Stimulated activated CD8-positive, alpha-beta memory T cell treated with anti-CD3 and anti-CD28 coated beads, Interleukin-2, amount 100 ng/mL, for 48 hours (primary cell): ENCODE results near the gene ARHGAP6.
"Not testable (repeated sequence)": the region's sequence is repeated elsewhere in the genome, so short reads cannot be mapped to it uniquely, and the experiment has no call there.

Experiments
- DNase-seq, 2 donors: peaks; one replicate each; pipeline ENCODE4 v3.0.0-alpha.2; 2020; ENCODE audit warnings: low read depth in 2 of 2

The ARHGAP6 gene

GRCh38 chrX:11254417-11255109 is 411.2 kb downstream of the ARHGAP6 start:
- DNase-seq = no peak

GRCh38 chrX:11244636-11245035 is 421.1 kb downstream of the ARHGAP6 start:
- no peak for DNase-seq

DNA sequence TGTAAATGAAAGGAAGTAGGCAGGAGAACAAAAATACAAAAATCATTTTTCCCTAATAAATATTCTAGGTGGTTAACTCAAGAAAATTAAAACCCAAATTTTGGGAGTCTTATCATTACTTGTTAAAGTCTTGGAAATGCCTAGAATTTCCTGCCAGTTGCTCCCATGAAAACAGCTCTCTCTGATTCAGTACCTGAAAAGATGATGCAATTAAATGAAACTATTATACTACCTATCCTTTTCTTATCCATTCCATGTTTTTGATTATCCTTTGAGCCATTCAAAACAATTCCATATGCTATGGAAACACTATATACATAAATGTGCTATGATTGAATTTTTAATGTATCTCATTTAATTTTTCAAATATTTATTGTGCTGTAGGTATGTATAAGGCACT is 423.0 kb downstream of the ARHGAP6 start:
- DNase-seq = no peak

DNA sequence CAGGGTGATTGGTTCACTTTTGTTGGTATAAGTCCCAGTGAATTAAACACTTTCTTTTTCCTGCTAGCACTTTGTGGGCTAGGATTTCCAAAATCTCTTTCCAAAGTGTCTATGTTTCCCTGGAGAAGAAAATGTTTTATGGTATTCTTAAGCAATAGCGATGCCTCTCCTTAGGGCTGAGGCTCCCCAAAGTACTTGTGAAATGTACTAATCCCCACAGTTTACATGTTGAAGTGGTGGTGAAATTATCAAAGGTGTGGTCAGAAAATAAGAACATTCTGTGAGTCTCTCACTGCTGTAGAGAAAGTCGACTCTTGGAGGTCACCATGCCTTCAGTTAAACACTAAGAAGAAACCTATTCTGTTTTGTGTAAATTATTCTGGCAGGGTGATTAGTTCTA is 424.0 kb downstream of the ARHGAP6 start:
- DNase-seq = no peak

DNA sequence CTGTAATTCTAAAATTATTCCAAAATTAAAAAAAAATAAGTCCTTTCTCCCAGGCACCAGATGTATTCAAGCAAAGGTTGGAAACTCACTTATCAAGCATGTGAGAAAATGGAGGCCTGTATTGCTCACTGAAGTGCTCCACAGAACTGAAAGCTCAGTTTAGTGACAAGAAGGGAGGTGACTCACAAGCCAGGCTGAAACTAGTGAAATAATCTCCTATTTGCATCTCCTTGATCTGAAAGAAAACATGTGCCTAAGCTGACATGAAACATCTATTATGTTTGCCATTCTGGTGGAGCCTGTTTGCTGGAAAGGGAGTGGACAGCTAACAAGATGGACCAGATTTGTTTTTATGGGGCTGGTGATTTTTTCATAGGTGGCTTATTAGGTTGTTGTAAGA is 426.5 kb downstream of the ARHGAP6 start:
- no peak for DNase-seq

GRCh38 chrX:11235377-11235776 is 430.3 kb downstream of the ARHGAP6 start:
- DNase-seq = not testable (repeated sequence)

GRCh38 chrX:11215191-11215921 is 450.4 kb downstream of the ARHGAP6 start:
- no peak for DNase-seq

- no peak for DNase-seq
These were observed 451.2 kb downstream of the ARHGAP6 start for GRCh38 chrX:11214346-11215190.

DNA sequence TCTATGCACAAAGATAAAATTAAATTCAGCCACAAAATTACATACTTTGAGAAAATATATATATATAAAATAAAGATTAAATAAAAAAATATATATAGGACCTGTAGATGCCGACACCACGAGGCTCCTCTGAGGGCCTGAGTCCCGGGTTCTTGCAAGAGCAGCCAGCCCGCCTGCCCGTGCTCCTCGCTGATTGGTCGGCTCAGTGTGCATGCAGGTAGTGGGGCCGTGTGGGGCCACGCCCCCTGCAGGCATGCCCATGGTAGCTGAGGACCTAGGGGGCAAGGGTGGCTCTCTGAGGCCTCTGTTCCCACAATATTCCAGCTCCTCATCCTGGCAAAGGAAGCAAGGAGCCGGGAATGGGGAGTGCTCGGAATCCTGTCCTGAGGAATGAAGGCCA is 453.0 kb downstream of the ARHGAP6 start:
- no peak for DNase-seq

GRCh38 chrX:11210415-11210801 is 455.3 kb downstream of the ARHGAP6 start:
- DNase-seq = no peak

GRCh38 chrX:11209798-11210414 is 455.8 kb downstream of the ARHGAP6 start:
- DNase-seq = no peak

- DNase-seq = no peak
These were observed 459.0 kb downstream of the ARHGAP6 start for GRCh38 chrX:11206716-11207115.

- no peak for DNase-seq
These were observed 459.9 kb downstream of the ARHGAP6 start for GRCh38 chrX:11205796-11206195.

GRCh38 chrX:11197671-11198070 is 468.0 kb downstream of the ARHGAP6 start:
- no peak for DNase-seq

DNA sequence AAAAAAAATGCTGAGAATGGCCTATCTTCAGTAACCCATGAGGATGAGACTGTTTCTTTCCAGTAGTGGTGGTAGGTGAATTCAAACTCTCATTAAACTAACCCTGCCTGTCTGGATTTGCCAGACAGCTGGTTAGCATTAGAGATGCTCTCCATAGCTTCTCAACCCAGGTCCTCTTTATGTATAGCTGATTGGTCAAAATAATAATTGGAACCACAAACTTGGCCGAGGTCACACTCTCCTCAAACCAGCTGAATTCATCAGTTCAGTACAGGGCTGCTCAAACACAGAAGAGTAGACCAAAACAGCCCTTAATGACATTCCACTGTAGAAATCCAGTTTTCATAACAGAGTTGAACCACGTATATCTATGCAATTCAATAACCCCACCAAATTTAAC is 469.2 kb downstream of the ARHGAP6 start:
- DNase-seq = no peak

DNA sequence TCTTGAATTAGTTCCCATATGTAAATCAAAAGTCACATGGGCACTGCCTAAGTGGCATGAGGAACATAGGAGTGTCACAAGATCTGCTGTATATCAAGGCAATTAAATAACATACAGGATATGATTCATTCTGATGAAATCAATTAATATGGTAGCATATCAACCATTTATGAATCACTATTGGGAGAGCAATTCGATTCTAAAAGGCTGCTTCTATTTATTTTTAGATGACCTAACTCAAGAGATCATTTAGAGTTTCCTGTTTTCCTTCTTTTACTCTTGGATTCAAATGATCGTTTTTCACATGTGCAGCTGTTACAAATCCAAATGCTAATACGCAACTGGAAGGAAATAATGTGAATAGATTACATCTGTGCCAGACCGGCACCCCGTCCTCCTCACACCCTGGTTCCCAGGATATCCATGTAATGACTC is 472.7 kb downstream of the ARHGAP6 start:
- DNase-seq = no peak

DNA sequence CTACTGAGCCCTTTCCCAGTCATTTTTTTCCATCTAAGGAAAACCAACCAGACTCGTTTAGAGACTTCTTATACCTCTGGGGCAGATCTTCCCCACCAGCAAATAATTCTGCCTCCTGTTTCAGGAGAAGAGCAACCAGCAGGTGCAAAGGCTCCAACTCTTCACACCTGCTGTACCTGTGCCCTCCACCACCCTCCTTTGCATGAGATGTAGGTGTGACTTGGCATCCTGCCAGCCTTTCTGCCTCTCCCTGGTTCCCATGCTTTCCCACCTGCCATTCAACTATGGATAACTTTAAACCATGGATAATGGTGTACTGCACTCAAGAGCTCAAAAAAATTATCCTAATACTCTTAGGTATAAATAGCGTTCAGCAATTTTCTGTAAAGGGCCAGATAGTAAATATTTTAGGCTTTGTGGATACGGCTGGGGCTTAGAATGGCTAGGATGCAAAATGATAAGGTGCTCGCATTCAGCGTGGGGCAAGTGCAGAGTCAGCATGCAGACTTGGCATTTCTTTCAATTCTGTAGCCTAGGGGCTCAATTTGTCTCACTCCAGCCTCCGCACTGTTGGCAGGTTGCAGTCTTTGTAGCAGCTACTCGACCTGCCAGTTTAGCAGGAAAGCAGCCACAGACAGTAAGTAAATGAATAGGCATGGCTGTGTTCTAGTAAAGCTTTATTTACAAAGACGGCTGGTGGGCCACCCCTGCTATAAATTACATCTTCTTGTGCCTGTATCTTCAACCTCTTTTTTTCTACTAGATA is 474.8 kb downstream of the ARHGAP6 start:
- no peak for DNase-seq

DNA sequence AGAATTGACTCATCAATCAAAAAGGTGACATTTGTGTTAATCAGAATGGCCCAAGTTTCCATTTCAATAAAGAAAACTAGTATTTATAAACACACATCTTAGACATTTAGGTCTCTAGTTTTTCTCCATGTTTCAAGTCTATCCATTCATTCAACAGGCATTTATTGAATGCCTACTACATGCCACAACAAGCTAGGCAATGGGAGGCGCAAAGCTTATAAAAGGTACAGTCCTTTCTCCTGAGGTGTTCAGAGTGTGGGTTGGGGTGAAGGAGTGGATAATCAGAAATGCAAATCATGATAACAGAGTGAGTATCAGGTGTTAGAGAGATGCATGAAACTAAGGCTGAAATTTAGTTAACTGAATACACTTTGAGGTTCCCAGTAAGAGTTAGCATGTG is 476.6 kb downstream of the ARHGAP6 start:
- no peak for DNase-seq

GRCh38 chrX:11188664-11189063 is 477.1 kb downstream of the ARHGAP6 start:
- no peak for DNase-seq

DNA sequence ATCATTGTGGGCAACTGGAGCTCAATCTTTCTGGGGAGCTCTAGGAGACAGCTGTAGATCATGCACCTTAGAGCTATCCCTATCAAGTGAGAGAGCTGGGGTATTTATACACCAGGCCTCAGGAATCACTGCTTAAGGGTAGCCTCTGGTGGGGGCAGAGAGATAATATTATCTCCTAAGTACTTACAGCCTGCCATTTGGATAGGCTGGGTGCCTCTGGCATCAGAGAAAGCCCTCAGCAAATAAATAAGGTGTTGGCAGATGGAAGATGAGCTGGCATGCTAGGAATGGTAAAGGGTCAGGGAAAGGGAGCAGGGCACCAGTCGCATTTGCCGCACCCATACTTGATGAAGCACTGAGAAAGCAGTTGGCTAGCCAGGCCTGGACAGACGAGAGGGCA is 478.7 kb downstream of the ARHGAP6 start:
- DNase-seq = no peak

- no peak for DNase-seq
These were observed 479.9 kb downstream of the ARHGAP6 start for GRCh38 chrX:11185861-11186260.
